HepG2 (cell line): ENCODE data around the gene GOLPH3. TPM values are rescaled to one million over a fixed set of nuclear protein-coding genes. Genes with fewer than 3 reads are reported as not detected.

Experiments
- ATAC-seq: fragments of 200-7000 bp; cut with Tn5 transposase; 3 replicates; pipeline ENCODE4 v1.9.1; 2020; ENCODE audit warnings: mild to moderate bottlenecking, moderate library complexity
- BruUV-seq: library from RNA; stranded (reverse); fragments of 400-500 nt; replicated peaks from 2 replicates; lab custom pipeline; 2021; lab: Mats Ljungman, UMichigan
- CTCF ChIA-PET: fragments of 300-600 bp; formaldehyde crosslinking; extraction: SDS; loops from one replicate; lab custom pipeline; 2021; ENCODE audit warnings: low total read pairs, inconsistent platforms, low intra/inter-chr PET ratio; lab: Yijun Ruan, JAX
- POLR2A ChIA-PET: fragments of 350-600 bp; sonication (Branson Sonifier 250); formaldehyde crosslinking; loops from one replicate; lab custom pipeline; 2020; ENCODE audit warnings: antibody characterized with exemption, inconsistent platforms; lab: Yijun Ruan, JAX
- DNase-seq: peaks from one replicate; pipeline ENCODE4 v3.0.0-alpha.2; 2015; ENCODE audit warnings: low spot score
- FAIRE-seq: peaks from 3 replicates; lab custom pipeline; 2011; peaks lifted over from hg19 to GRCh38; lab: Jason Lieb, UNC
- H2AFZ ChIP-seq: one replicate; pipeline ENCODE4 v1.6.1; 2011; ENCODE audit warnings: low read length, inconsistent platforms
- H3K27ac ChIP-seq: fragments of 300-600 bp; 3 replicates; pipeline ENCODE4 v1.8.0; 2011; ENCODE audit warnings: mixed run types, mild to moderate bottlenecking, mixed read lengths, low read length, inconsistent platforms; ENCODE audit not compliant: insufficient read depth; ENCODE audit errors: extremely low read length
- H3K27me3 ChIP-seq, 2 experiments: fragments of 200-600 bp in 1 of 2; 2 replicates in 1 of 2; 3 replicates in 1 of 2; pipeline versions ENCODE4 v1.6.0 to v1.8.0; 2011; ENCODE audit warnings: low read length in 2 of 2, mild to moderate bottlenecking in 2 of 2, moderate library complexity in 2 of 2, inconsistent platforms in 1 of 2; ENCODE audit not compliant: insufficient read depth in 2 of 2, control insufficient read depth in 1 of 2
- H3K36me3 ChIP-seq, 2 experiments: fragments of 200-600 bp in 1 of 2; replicated peaks in 1 of 2; 2 replicates in 1 of 2; 3 replicates in 1 of 2; pipeline versions ENCODE4 v1.5.1 to v1.8.0; 2011; ENCODE audit warnings: low read length in 2 of 2, inconsistent platforms in 1 of 2; ENCODE audit not compliant: insufficient read depth in 2 of 2, control insufficient read depth in 1 of 2
- H3K4me1 ChIP-seq: 2 replicates; pipeline ENCODE4 v1.5.1; 2012; ENCODE audit warnings: low read length, inconsistent platforms; ENCODE audit not compliant: insufficient read depth
- H3K4me2 ChIP-seq: 2 replicates; pipeline ENCODE4 v1.6.0; 2011; ENCODE audit warnings: low read depth, low read length, inconsistent platforms
- H3K4me3 ChIP-seq, 3 experiments: fragments of 200-600 bp in 1 of 3; sonication (generic), shearing (Covaris generic) in 1 of 3; replicated peaks in 1 of 3; 2 replicates each; pipeline ENCODE4 v1.5.1; 2011 to 2016; ENCODE audit warnings: low read length in 3 of 3, inconsistent platforms in 2 of 3, low read depth in 2 of 3, mild to moderate bottlenecking in 2 of 3, control low read depth in 1 of 3, mixed read lengths in 1 of 3; ENCODE audit not compliant: insufficient read depth in 1 of 3
- H3K79me2 ChIP-seq: one replicate; pipeline ENCODE4 v1.6.1; 2011; ENCODE audit warnings: low read length, inconsistent platforms; ENCODE audit not compliant: insufficient read depth
- H3K9ac ChIP-seq: 2 replicates; pipeline ENCODE4 v1.6.0; 2011; ENCODE audit warnings: mild to moderate bottlenecking, low read depth, low read length, inconsistent platforms; ENCODE audit not compliant: insufficient read depth
- H3K9me3 ChIP-seq: 2 replicates; pipeline ENCODE4 v1.5.1; 2012; ENCODE audit warnings: mild to moderate bottlenecking, low read length
- H4K20me1 ChIP-seq: 2 replicates; pipeline ENCODE4 v1.6.0; 2011; ENCODE audit warnings: inconsistent platforms, mild to moderate bottlenecking, low read length, moderate library complexity; ENCODE audit not compliant: insufficient read depth
- ATF4 ChIP-seq, 2 experiments: fragments of 450-650 bp in 1 of 2; sonication (generic) in 1 of 2; formaldehyde crosslinking; IDR thresholded peaks; 2 replicates each; pipeline versions ENCODE4 v1.5.0 to v1.8.0; 2020 to 2022; ENCODE audit warnings: mild to moderate bottlenecking in 1 of 2, missing genetic modification reagents in 1 of 2
- NFIB ChIP-seq: sonication (generic); formaldehyde crosslinking; IDR thresholded peaks from 2 replicates; pipeline ENCODE4 v1.9.0; 2021; ENCODE audit warnings: missing genetic modification reagents, mild to moderate bottlenecking, borderline replicate concordance
- PAX8 ChIP-seq: sonication (generic); formaldehyde crosslinking; IDR thresholded peaks from 2 replicates; pipeline ENCODE4 v1.8.0; 2022; ENCODE audit warnings: mild to moderate bottlenecking, missing genetic modification reagents, borderline replicate concordance
- PAXIP1 ChIP-seq: sonication (generic); formaldehyde crosslinking; conservative IDR thresholded peaks from 2 replicates; pipeline ENCODE4 v1.4.0; 2020; ENCODE audit warnings: mild to moderate bottlenecking, missing genetic modification reagents, moderate library complexity
- RBM22 ChIP-seq: fragments of 200-400 bp; formaldehyde crosslinking; optimal IDR thresholded peaks from 2 replicates; pipeline ENCODE3; 2017; ENCODE audit warnings: mild to moderate bottlenecking, low read length, moderate library complexity
- ZFP41 ChIP-seq: sonication (generic); formaldehyde crosslinking; IDR thresholded peaks from 2 replicates; pipeline ENCODE4 v1.4.0; 2020; ENCODE audit warnings: mild to moderate bottlenecking, missing genetic modification reagents, borderline replicate concordance
- ZNF484 ChIP-seq: sonication (generic); formaldehyde crosslinking; IDR thresholded peaks from 2 replicates; pipeline ENCODE4 v1.5.1; 2020; ENCODE audit warnings: mild to moderate bottlenecking, low read depth, missing genetic modification reagents, borderline replicate concordance
- ZNF775 ChIP-seq: sonication (generic); formaldehyde crosslinking; IDR thresholded peaks from 2 replicates; pipeline ENCODE4 v1.4.0; 2020; ENCODE audit warnings: missing genetic modification reagents, mild to moderate bottlenecking, moderate library complexity, borderline replicate concordance
- ZSCAN20 ChIP-seq: sonication (generic); formaldehyde crosslinking; IDR thresholded peaks from 2 replicates; pipeline ENCODE4 v1.4.0; 2020; ENCODE audit warnings: missing genetic modification reagents, mild to moderate bottlenecking, borderline replicate concordance
- WGBS: methylation state at CpG from one replicate; pipeline ENCODE4 v1.1.6; 2017; ENCODE audit warnings: low lambda C conversion rate; 5-methylcytosine and 5-hydroxymethylcytosine counted together
- in situ Hi-C: cut with HindIII; loops from 2 replicates; pipeline ENCODE4 v1.10.0; 2017; ENCODE audit warnings: low pct_unique_long_range_greater_than_20kb; ENCODE audit not compliant: extremely low pct_ligation_motif_present
- intact Hi-C: fragments of 100-400 bp; cut with micrococcal nuclease; formaldehyde crosslinking; loops from one replicate; pipeline ENCODE4 v1.10.0; 2022; ENCODE audit not compliant: unreplicated experiment
- polyA plus RNA-seq, 8 experiments: library from polyadenylated mRNA; depleted of rRNA in 3 of 8; stranded (reverse) in 7 of 8; unstranded in 1 of 8; fragments of >200 nt; fragmentation: Illumina TruSeq in 4 of 8; extraction: Trizol in 4 of 8; gene quantifications; 2 replicates each; pipeline versions ENCODE4 v1.2.1 to v1.2.3, GENCODE V29; 2011 to 2016; ENCODE audit warnings: low read depth in 4 of 8, missing spikeins in 1 of 8, mixed read lengths in 1 of 8; ENCODE audit not compliant: insufficient read depth in 1 of 8
- total RNA-seq, 5 experiments: library from RNA; depleted of rRNA; stranded (reverse); fragments of >200 nt; fragmentation: Illumina TruSeq; extraction: Trizol; gene quantifications; 2 replicates each; pipeline ENCODE4 v1.2.3, GENCODE V29; 2016; ENCODE audit warnings: low read depth in 1 of 5

GOLPH3 gene
- total and polyA plus RNA-seq, 2 of the 13 experiments (the other 11 are each of a cell fraction or from before 2014, with no cell fraction given) = 59.5 to 84.5 TPM

GRCh38 chr5:32110111-32110696 lies 63.9 kb downstream of the GOLPH3 start:
- intact Hi-C loops = no loop called here
- Histone ChIP-seq H4K20me1 (no peaks in the 10 kb centered on the region), H3K4me3 (no peak overlapping the region), H3K9ac (no peak overlapping the region), H3K27me3 (no peaks in the 10 kb centered on the region), H3K27ac (no peak overlapping the region), H3K79me2 (no peaks in the 10 kb centered on the region)
- CTCF ChIA-PET = no interaction called here
- over 99% methylated on average over 5 of the region's 5 CpGs for WGBS
- no peak for FAIRE-seq
- POLR2A ChIA-PET = no interaction called here
- no peak for DNase-seq
- no peak; the same call in 2 of the 3 replicates for ATAC-seq
- TF ChIP-seq PAX8 (CRISPR knock-in tag) (no peak), PAXIP1 (CRISPR knock-in tag) (0 out of 2 replicates have a peak, but pooled peaks have one; percentile 1)
- TF ChIP-seq, all 625 proteins: peak for 1
- no peak overlapping the region for H3K4me2 ChIP-seq
- in situ Hi-C loops = no loop called here
- no peak overlapping the region for H2AFZ ChIP-seq
- no peaks in the 10 kb centered on the region; the same call in 1 of the 2 replicates for H3K4me1 ChIP-seq
- H3K36me3 ChIP-seq = peaks cover 20 to 65% of the 10 kb centered on the region in 2 experiments
- no TSS peak for BruUV-seq
- no peaks in the 10 kb centered on the region for H3K9me3 ChIP-seq

GRCh38 chr5:32109236-32109635 lies 64.9 kb downstream of the GOLPH3 start:
- no peak overlapping the region for H3K4me3 ChIP-seq
- H4K20me1 ChIP-seq = no peaks in the 10 kb centered on the region
- no peaks in the 10 kb centered on the region for H3K79me2 ChIP-seq
- DNase-seq = no peak
- BruUV-seq = no TSS peak
- H3K27ac ChIP-seq = no peak overlapping the region
- H3K9ac ChIP-seq = no peak overlapping the region
- H3K4me1 ChIP-seq = no peaks in the 10 kb centered on the region; the same call in 1 of the 2 replicates
- ATAC-seq = no peak
- TF ChIP-seq RBM22 = peak; percentile 63
- no peak for TF ChIP-seq NFIB (CRISPR knock-in tag)
- TF ChIP-seq ZNF484 = no peak
- no peak for TF ChIP-seq ZFP41 (CRISPR knock-in tag)
- no peak for TF ChIP-seq ZNF775 (CRISPR knock-in tag)
- no peak for TF ChIP-seq ZSCAN20 (CRISPR knock-in tag)
- TF ChIP-seq ATF4 (CRISPR knock-in tag; IDR thresholded peaks at IDR 0.05) = no peak
- WGBS = 97% methylated on average over 10 of the region's 10 CpGs
- no peaks in the 10 kb centered on the region for H3K9me3 ChIP-seq
- peaks cover 20 to 70% of the 10 kb centered on the region in 2 experiments for H3K36me3 ChIP-seq
- H2AFZ ChIP-seq = no peak overlapping the region
- FAIRE-seq = no peak
- no peak overlapping the region for H3K4me2 ChIP-seq
- CTCF ChIA-PET = no interaction called here
- in situ Hi-C loops = no loop called here
- intact Hi-C loops = no loop called here
- POLR2A ChIA-PET = no interaction called here
- no peaks in the 10 kb centered on the region for H3K27me3 ChIP-seq
